DND-41 (cell line): ENCODE results near the gene MYO1E.

Source experiments
- ATAC-seq: fragments of 200-7000 bp; cut with Tn5 transposase; 3 replicates; pipeline ENCODE4 v1.9.1; 2021; ENCODE audit warnings: low read depth; ENCODE audit not compliant: insufficient read depth
- DNase-seq: peaks from one replicate; pipeline ENCODE4 v3.0.0-alpha.2; 2020
- H2AFZ ChIP-seq: 2 replicates; pipeline ENCODE4 v1.6.0; 2012; ENCODE audit warnings: low read depth, low read length
- H3K27ac ChIP-seq: 2 replicates; pipeline ENCODE4 v1.5.1; 2012; ENCODE audit warnings: low read length, inconsistent platforms
- H3K27me3 ChIP-seq: fragments of 200-600 bp; sonication (generic); 2 replicates; pipeline ENCODE4 v1.6.0; 2012; ENCODE audit warnings: low read length, mild to moderate bottlenecking, inconsistent platforms; ENCODE audit not compliant: insufficient read depth, poor library complexity
- H3K36me3 ChIP-seq: 2 replicates; pipeline ENCODE4 v1.5.1; 2012; ENCODE audit warnings: low read length, inconsistent platforms; ENCODE audit not compliant: insufficient read depth
- H3K4me1 ChIP-seq: 2 replicates; pipeline ENCODE4 v1.5.1; 2012; ENCODE audit warnings: mild to moderate bottlenecking, low read length; ENCODE audit not compliant: insufficient read depth
- H3K4me2 ChIP-seq: 2 replicates; pipeline ENCODE4 v1.6.0; 2012; ENCODE audit warnings: mild to moderate bottlenecking, moderate library complexity, low read length, inconsistent platforms; ENCODE audit not compliant: insufficient read depth
- H3K4me3 ChIP-seq, 2 experiments: fragments of 200-600 bp in 1 of 2; shearing (Covaris generic) in 1 of 2; 2 replicates each; pipeline ENCODE4 v1.5.1; 2012 to 2016; ENCODE audit warnings: inconsistent platforms in 2 of 2, low read length in 2 of 2, mild to moderate bottlenecking in 2 of 2, low read depth in 1 of 2, moderate library complexity in 1 of 2
- H3K79me2 ChIP-seq: 2 replicates; pipeline ENCODE4 v1.6.0; 2012; ENCODE audit warnings: low read length, inconsistent platforms; ENCODE audit not compliant: insufficient read depth
- H3K9ac ChIP-seq: 2 replicates; pipeline ENCODE4 v1.6.0; 2012; ENCODE audit warnings: low read depth, mild to moderate bottlenecking, inconsistent platforms, low read length, moderate library complexity
- H3K9me3 ChIP-seq: 2 replicates; pipeline ENCODE4 v1.5.1; 2012; ENCODE audit warnings: low read length, moderate library complexity, mild to moderate bottlenecking, inconsistent platforms; ENCODE audit not compliant: insufficient read depth, severe bottlenecking
- H4K20me1 ChIP-seq: 2 replicates; pipeline ENCODE4 v1.6.0; 2012; ENCODE audit warnings: low read length; ENCODE audit not compliant: insufficient read depth
- CTCF ChIP-seq: IDR thresholded peaks from 2 replicates; pipeline ENCODE4 v1.5.1; 2012; ENCODE audit warnings: borderline replicate concordance, low read length, moderate library complexity, mild to moderate bottlenecking; ENCODE audit not compliant: poor library complexity, severe bottlenecking; ENCODE audit errors: extremely low read depth
- EZH2 ChIP-seq: IDR thresholded peaks from 3 replicates; pipeline ENCODE4 v1.6.1; 2012; ENCODE audit warnings: borderline replicate concordance, low read depth, mild to moderate bottlenecking, moderate library complexity, low read length, inconsistent platforms; ENCODE audit not compliant: severe bottlenecking

The MYO1E gene

GRCh38 chr15:59179717-59180116, 193.0 kb downstream of the MYO1E start:
- Histone ChIP-seq H3K36me3 (no peaks in the 10 kb centered on the region), H3K9me3 (peaks cover 7% of the 10 kb centered on the region), H3K27me3 (no peaks in the 10 kb centered on the region), H2AFZ (no peak overlapping the region), H3K4me1 (no peaks in the 10 kb centered on the region), H3K4me3 (no peak overlapping the region), H3K9ac (no peak overlapping the region), H3K4me2 (no peak overlapping the region), H4K20me1 (no peaks in the 10 kb centered on the region), H3K27ac (no peak overlapping the region), H3K79me2 (no peaks in the 10 kb centered on the region)
- DNase-seq (no peak), ATAC-seq (no peak)
- no peak for TF ChIP-seq CTCF
- no peak for TF ChIP-seq EZH2

- no peaks in the 10 kb centered on the region for H3K27me3 ChIP-seq
- no peaks in the 10 kb centered on the region for H3K36me3 ChIP-seq
- no peaks in the 10 kb centered on the region for H3K79me2 ChIP-seq
- TF ChIP-seq EZH2 = no peak
- TF ChIP-seq CTCF = no peak
- H3K4me1 ChIP-seq = no peaks in the 10 kb centered on the region
- H3K9ac ChIP-seq = no peak overlapping the region
- H3K4me3 ChIP-seq = no peak overlapping the region
- no peak overlapping the region for H3K4me2 ChIP-seq
- ATAC-seq (no peak), DNase-seq (no peak)
- H3K9me3 ChIP-seq = peaks cover 7% of the 10 kb centered on the region
- no peak overlapping the region for H2AFZ ChIP-seq
- H4K20me1 ChIP-seq = no peaks in the 10 kb centered on the region
- no peak overlapping the region for H3K27ac ChIP-seq
These were observed 194.4 kb downstream of the MYO1E start for GRCh38 chr15:59178151-59178695.

GRCh38 chr15:59177317-59177660, 195.4 kb downstream of the MYO1E start:
- Histone ChIP-seq H3K27ac (no peak overlapping the region), H3K79me2 (no peaks in the 10 kb centered on the region), H3K4me1 (no peaks in the 10 kb centered on the region), H3K27me3 (no peaks in the 10 kb centered on the region), H3K9me3 (peaks cover 4% of the 10 kb centered on the region), H4K20me1 (no peaks in the 10 kb centered on the region), H3K4me3 (no peak overlapping the region), H3K9ac (no peak overlapping the region), H3K36me3 (no peaks in the 10 kb centered on the region), H2AFZ (no peak overlapping the region), H3K4me2 (no peak overlapping the region)
- no peak for ATAC-seq
- TF ChIP-seq CTCF (no peak), EZH2 (no peak)
- DNase-seq = no peak

- H3K4me1 ChIP-seq = no peaks in the 10 kb centered on the region
- TF ChIP-seq CTCF (no peak), EZH2 (no peak)
- DNase-seq (no peak), ATAC-seq (no peak)
- H3K27ac ChIP-seq = no peak overlapping the region
- no peak overlapping the region for H3K4me3 ChIP-seq
- H4K20me1 ChIP-seq = no peaks in the 10 kb centered on the region
- H3K36me3 ChIP-seq = no peaks in the 10 kb centered on the region
- H3K4me2 ChIP-seq = no peak overlapping the region
- H3K79me2 ChIP-seq = no peaks in the 10 kb centered on the region
- peaks cover 3% of the 10 kb centered on the region for H3K9me3 ChIP-seq
- no peak overlapping the region for H3K9ac ChIP-seq
- H3K27me3 ChIP-seq = no peaks in the 10 kb centered on the region
- H2AFZ ChIP-seq = no peak overlapping the region
These were observed 195.9 kb downstream of the MYO1E start for GRCh38 chr15:59176653-59177316.
